Skeletal muscle satellite cell (primary cell): ENCODE data around the gene NPLOC4.

ENCODE experiments used
- H3K27me3 ChIP-seq: 2 replicates; pipeline ENCODE4 v1.7.0; 2013; ENCODE audit warnings: low read length; ENCODE audit not compliant: control insufficient read depth, insufficient read depth
- H3K36me3 ChIP-seq: 2 replicates; pipeline ENCODE4 v1.7.0; 2013; ENCODE audit warnings: mild to moderate bottlenecking, control low read depth, low read length; ENCODE audit not compliant: insufficient read depth
- H3K4me1 ChIP-seq: 2 replicates; pipeline ENCODE4 v1.7.0; 2013; ENCODE audit warnings: low read length; ENCODE audit not compliant: control insufficient read depth, insufficient read depth
- H3K4me2 ChIP-seq: 2 replicates; pipeline ENCODE4 v1.7.0; 2013; ENCODE audit warnings: mild to moderate bottlenecking, low read length
- H3K4me3 ChIP-seq: 2 replicates; pipeline ENCODE4 v1.7.0; 2013; ENCODE audit warnings: low read length
- H3K9ac ChIP-seq: 2 replicates; pipeline ENCODE4 v1.7.0; 2013; ENCODE audit warnings: mild to moderate bottlenecking, low read depth, low read length, moderate library complexity
- H3K9me3 ChIP-seq: replicated peaks from 2 replicates; pipeline ENCODE4 v1.7.0; 2013; ENCODE audit warnings: mild to moderate bottlenecking, control low read depth, low read length

NPLOC4 gene

GRCh38 chr17:81516439-81516838, 120.5 kb downstream of the NPLOC4 start:
- H3K4me1 ChIP-seq = peaks cover 52% of the 10 kb centered on the region
- H3K4me2 ChIP-seq = peak overlapping the region; percentile 98
- H3K36me3 ChIP-seq = peaks cover 15% of the 10 kb centered on the region
- H3K9me3 ChIP-seq = no peaks in the 10 kb centered on the region
- no peaks in the 10 kb centered on the region for H3K27me3 ChIP-seq
- H3K4me3 ChIP-seq = peak overlapping the region; percentile 79
- peak overlapping the region; percentile 96 for H3K9ac ChIP-seq

GRCh38 chr17:81515530-81516041, 121.3 kb downstream of the NPLOC4 start:
- H3K9me3 ChIP-seq = no peaks in the 10 kb centered on the region
- H3K9ac ChIP-seq = peak overlapping the region; percentile 96
- H3K4me3 ChIP-seq = peak overlapping the region; percentile 79
- peak overlapping the region; percentile 98 for H3K4me2 ChIP-seq
- H3K36me3 ChIP-seq = peaks cover 24% of the 10 kb centered on the region
- no peaks in the 10 kb centered on the region for H3K27me3 ChIP-seq
- H3K4me1 ChIP-seq = peaks cover 52% of the 10 kb centered on the region

DNA sequence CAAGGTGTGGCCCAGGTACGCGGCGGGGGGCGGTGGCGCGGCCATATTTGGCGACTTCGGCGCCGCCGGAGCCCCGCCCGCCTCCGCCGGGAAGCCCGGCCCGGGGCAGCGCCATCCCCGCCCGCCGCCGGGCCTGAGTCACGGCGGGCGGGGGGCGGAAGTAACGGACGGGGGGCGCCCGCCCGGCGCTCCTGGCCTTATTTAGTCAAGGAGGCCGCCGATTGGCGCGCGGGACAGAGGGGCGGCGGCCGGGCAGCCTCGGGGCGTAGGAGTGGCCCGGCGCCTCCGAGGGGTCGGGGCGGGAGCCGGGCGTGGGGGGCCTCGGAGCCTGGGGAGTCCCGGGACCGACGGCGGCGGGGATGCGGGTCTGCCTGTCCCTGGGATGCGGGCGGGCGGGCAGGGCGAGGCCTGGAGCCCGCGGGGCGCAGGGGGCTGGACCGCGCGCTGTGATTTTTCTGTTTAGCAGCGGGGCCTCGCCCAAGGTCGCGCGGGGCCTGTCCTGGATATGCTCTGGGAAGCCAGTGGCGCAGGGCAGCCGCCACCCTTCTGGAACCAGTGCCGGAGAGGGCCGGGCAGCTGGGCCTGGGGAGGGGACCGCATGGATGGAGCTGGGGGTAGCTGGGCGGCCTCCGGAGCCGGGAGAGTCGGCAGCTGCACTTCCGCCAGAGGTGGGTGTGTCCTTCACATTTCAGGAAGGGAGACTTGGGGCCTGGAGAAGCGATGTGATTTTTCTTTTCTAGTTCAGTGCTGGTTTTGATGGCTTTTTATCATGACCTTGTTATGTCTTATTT, 122.0 kb downstream of the NPLOC4 start:
- H3K4me2 ChIP-seq = peak overlapping the region; percentile 98
- H3K4me3 ChIP-seq = peak overlapping the region; percentile 79
- no peaks in the 10 kb centered on the region for H3K9me3 ChIP-seq
- H3K36me3 ChIP-seq = peaks cover 30% of the 10 kb centered on the region
- H3K27me3 ChIP-seq = no peaks in the 10 kb centered on the region
- H3K9ac ChIP-seq = peak overlapping the region; percentile 96
- peaks cover 52% of the 10 kb centered on the region for H3K4me1 ChIP-seq

- Histone ChIP-seq H3K9ac (peak overlapping the region; percentile 96), H3K4me1 (peaks cover 48% of the 10 kb centered on the region), H3K4me3 (peak overlapping the region; percentile 79), H3K9me3 (no peaks in the 10 kb centered on the region), H3K4me2 (peak overlapping the region; percentile 98), H3K27me3 (no peaks in the 10 kb centered on the region), H3K36me3 (peaks cover 36% of the 10 kb centered on the region)
Observed at GRCh38 chr17:81514489-81514738, 122.5 kb downstream of the NPLOC4 start.

GRCh38 chr17:81513753-81514488, 123.0 kb downstream of the NPLOC4 start:
- H3K9me3 ChIP-seq = no peaks in the 10 kb centered on the region
- peak overlapping the region; percentile 79 for H3K4me3 ChIP-seq
- H3K36me3 ChIP-seq = peaks cover 41% of the 10 kb centered on the region
- H3K4me2 ChIP-seq = peak overlapping the region; percentile 98
- H3K27me3 ChIP-seq = no peaks in the 10 kb centered on the region
- H3K4me1 ChIP-seq = peaks cover 48% of the 10 kb centered on the region
- H3K9ac ChIP-seq = peak overlapping the region; percentile 96

- Histone ChIP-seq H3K4me1 (peaks cover 42% of the 10 kb centered on the region), H3K4me3 (peak overlapping the region; percentile 79), H3K9me3 (no peaks in the 10 kb centered on the region), H3K36me3 (peaks cover 46% of the 10 kb centered on the region), H3K9ac (peak overlapping the region; percentile 96), H3K27me3 (no peaks in the 10 kb centered on the region), H3K4me2 (peak overlapping the region; percentile 98)
Observed at GRCh38 chr17:81513372-81513752, 123.5 kb downstream of the NPLOC4 start.

DNA sequence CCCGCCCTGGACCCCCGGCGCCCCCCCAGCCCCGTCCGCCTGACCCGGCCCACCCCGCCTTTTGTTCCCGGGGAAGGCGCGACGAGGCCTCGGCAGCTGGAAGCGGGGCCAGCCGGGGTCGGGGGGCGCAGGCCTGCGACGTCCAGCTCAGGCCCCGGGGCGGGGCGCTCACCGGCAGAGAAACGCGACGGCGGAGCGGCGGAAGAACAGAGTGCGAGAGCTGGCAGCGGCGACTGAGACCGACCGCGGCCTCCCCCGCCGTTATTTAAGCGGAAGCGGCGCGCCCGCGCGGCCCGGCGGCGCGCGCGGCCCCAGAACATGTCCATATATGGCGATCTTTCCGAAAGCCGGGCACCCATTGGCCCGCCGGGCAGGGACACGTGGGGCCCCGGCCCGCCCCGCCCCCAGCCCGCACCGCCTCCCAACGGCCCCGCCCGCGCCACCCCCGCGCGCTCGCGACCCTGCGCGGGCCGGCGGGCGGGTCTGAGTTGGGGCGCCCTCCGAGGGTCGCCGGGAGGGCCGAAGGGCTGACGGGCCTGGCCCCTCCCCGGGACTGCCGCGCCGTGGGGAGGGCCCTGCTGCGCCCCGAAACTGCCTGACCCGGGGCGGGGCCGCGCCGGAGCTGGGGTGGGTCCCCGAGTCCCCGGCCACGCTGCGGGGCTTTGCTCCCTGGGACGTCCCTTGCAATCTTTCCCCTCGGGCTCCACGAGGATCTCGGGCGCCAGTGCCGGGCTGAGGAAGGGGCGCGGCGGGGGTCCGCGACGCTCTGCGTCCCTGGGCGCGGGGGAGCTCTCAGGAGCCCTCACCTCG, 124.1 kb downstream of the NPLOC4 start, which contains the start of gene ACTG1:
Gene ACTG1 (minus strand): TSS at position 238 of the 810 bp plus-strand sequence. CDS start 445 bp downstream, outside the sequence.
- peaks cover 44% of the 10 kb centered on the region for H3K36me3 ChIP-seq
- peaks cover 36% of the 10 kb centered on the region for H3K4me1 ChIP-seq
- H3K4me2 ChIP-seq = peak within 1 kb of the TSS; percentile 98

GRCh38 chr17:81511804-81512561, 124.9 kb downstream of the NPLOC4 start:
- H3K36me3 ChIP-seq = peaks cover 43% of the 10 kb centered on the region
- H3K9ac ChIP-seq = peak overlapping the region; percentile 95
- H3K4me2 ChIP-seq = peak overlapping the region; percentile 93
- H3K9me3 ChIP-seq = no peaks in the 10 kb centered on the region
- peaks cover 30% of the 10 kb centered on the region for H3K4me1 ChIP-seq
- H3K27me3 ChIP-seq = no peaks in the 10 kb centered on the region
- H3K4me3 ChIP-seq = peak overlapping the region; percentile 91

More for the DNA sequence above, 124.1 kb downstream of the NPLOC4 start, which contains the start of gene ACTG1:
- Histone ChIP-seq H3K27me3 (no peaks in the 10 kb centered on the region), H3K9ac (peak within 1 kb of the TSS; percentile 96), H3K4me3 (peak within 1 kb of the TSS; percentile 91), H3K9me3 (no peaks in the 10 kb centered on the region)

DNA sequence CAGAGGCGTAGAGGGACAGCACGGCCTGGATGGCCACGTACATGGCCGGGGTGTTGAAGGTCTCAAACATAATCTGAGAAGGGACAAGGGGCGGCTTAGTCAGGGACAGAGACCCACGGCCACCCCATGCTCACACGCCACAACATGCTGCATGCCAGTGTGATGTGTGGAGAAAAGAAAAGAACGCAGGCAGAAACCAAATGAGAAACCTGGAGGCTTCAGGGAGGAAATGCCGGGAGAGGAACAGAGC, 125.4 kb downstream of the NPLOC4 start:
- Histone ChIP-seq H3K36me3 (peaks cover 42% of the 10 kb centered on the region), H3K9me3 (no peaks in the 10 kb centered on the region), H3K27me3 (no peaks in the 10 kb centered on the region), H3K9ac (peak overlapping the region; percentile 95), H3K4me2 (peak overlapping the region; percentile 93), H3K4me1 (peaks cover 25% of the 10 kb centered on the region), H3K4me3 (peak overlapping the region; percentile 91)

DNA sequence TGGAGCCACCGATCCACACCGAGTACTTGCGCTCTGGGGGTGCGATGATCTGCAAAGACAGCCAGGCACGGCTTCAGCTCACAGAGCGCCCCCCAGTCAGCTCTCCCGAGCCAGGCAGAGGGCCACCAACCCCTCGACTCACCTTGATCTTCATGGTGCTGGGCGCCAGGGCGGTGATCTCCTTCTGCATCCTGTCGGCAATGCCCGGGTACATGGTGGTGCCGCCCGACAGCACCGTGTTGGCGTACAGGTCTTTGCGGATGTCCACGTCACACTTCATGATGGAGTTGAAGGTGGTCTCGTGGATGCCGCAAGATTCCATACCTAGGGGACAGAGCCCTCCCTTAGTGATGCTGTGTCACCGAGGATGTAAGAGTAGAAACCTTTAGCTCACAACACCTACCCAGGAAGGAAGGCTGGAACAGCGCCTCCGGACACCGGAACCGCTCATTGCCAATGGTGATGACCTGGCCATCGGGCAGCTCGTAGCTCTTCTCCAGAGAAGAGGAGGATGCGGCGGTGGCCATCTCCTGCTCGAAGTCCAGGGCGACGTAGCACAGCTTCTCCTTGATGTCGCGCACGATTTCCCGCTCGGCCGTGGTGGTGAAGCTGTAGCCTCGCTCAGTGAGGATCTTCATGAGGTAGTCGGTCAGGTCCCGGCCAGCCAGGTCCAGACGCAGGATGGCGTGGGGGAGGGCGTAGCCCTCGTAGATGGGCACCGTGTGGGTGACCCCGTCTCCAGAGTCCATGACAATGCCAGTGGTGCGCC, 125.9 kb downstream of the NPLOC4 start:
- Histone ChIP-seq H3K9ac (peak overlapping the region; percentile 95), H3K9me3 (no peaks in the 10 kb centered on the region), H3K4me2 (peak overlapping the region; percentile 93), H3K4me3 (peak overlapping the region; percentile 91), H3K27me3 (no peaks in the 10 kb centered on the region), H3K36me3 (peaks cover 39% of the 10 kb centered on the region), H3K4me1 (peaks cover 20% of the 10 kb centered on the region)
